GM20431 (cell line): ENCODE measurements around the gene LGALS3BP.

Source experiments
- in situ Hi-C: fragments of 300-500 bp; cut with MseI, MboI; formaldehyde crosslinking; loops from one replicate; pipeline ENCODE4 v1.15.0; 2020; ENCODE audit warnings: low sequenced_read_pairs; ENCODE audit not compliant: unreplicated experiment

Gene LGALS3BP

DNA sequence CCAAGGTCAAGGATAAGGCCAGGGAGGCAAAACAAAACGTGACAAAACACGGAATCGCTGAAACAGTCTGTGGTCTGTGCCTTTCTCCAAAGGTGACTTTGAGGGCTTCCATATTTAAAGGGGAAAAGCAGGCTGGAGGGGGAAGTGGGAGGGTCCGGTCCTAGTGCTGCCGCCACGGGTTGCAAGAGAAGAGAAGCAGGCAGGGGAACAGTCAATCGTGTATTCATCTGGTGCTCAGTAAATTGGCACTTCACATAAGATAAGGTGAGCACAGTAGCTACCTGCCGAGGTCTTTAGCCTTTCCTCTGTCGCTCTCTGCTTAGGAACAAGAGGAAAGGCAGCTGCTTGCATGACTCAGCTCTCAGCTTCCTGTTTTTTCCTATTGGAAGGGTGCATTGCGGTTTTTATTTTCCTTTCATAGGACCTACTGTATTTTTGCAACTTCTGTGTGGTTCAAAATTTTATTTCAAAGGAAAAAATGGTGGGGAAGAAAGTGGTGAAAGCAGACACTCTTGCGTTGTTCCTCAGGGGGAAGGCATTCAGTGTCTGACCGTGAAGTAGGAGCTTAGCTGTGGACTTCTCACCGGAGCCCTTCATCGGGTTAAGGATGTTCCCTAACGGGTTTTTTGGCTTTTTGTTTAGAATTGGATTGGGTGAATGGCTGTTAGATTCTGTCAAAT is 7.1 kb upstream of the LGALS3BP start:
- in situ Hi-C loops, result no loop called here

DNA sequence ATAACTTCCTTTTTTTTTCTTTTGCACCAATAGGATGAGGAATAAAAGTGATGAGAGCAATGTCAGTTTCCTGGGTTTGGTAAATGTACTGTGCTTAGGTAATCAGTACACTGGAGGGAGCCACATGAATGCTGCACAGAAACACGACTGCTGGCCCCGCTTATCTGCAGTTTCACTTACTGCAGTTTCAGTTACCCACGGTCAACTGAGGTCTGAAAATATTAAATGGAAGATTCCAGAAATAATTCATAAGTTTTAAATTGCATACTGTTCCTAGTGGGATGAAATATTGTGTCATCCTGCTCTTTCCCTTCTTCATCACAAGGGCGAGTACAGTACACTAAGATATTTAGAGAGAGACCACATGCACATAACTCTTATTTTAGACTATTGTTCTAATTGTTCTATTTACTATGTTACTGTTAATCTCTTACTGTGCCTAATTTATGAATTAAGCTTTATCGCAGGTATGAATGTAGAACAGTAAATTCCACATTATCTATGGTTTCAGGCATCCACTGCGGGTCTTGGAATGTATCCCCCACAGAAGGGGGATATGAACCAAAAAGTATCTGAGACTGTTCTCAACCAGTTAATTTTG is 6.4 kb upstream of the LGALS3BP start:
- in situ Hi-C loops, result no loop called here

DNA sequence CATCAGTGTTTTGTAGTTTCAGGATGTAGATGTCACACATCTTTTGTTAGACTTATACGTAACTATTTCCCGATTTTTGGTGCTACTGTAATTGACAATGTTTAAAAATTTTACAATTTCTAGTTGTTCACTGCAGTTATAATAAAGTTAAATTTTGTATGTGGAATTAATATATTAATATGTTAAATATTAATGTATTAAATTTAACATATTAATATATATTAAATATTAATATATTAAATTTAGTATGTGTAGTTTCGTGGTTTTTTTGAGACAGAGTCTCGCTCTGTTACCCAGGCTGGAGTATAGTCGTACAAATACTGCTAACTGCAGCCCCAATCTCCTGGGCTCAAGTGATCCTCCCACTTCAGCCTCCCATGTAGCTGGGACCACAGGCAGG is 5.7 kb upstream of the LGALS3BP start:
- in situ Hi-C loops, result no loop called here

DNA sequence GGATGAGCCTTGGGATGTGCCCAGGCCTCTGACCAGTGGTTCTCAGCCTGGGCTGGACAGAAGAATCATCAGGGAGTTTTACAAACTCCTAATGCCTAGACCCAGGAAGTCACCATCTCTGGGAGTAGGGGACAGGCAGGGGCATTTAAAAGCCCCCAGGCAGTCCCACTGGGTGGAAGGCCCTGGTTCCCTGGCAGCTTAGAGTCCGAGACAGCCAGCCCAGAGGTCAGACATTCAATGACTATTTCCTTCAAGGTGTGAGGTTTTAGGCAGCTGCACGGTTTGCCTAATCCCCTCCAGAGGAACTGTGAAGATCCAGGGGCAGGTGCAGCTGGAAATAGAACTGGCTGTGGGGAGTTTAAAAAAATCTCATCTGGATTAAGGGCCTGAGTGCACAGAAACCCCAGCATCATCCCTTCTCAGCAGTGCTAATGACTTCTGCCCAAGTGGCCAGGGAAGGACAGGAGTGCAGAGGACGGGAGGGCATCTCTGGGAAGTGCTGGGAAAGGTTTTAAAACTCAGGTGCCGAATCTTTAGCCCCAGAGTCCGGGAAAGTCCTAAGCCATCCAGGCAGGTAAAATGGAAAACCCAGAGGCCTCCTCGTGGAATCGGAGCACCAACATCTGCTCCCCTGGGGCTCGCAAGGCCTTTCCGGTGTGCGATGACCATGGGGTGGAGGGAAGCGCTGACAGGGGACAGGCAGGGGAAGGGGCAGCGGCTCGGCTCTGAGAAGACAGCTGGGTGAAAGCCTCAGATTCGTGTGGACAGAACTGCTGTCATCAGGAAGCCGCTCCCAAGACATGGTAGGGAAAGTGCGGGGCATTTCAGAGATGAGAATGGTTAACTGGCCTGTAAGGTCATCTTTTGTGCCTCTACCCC is 1.5 kb upstream of the LGALS3BP start:
- in situ Hi-C loops, result no loop called here

DNA sequence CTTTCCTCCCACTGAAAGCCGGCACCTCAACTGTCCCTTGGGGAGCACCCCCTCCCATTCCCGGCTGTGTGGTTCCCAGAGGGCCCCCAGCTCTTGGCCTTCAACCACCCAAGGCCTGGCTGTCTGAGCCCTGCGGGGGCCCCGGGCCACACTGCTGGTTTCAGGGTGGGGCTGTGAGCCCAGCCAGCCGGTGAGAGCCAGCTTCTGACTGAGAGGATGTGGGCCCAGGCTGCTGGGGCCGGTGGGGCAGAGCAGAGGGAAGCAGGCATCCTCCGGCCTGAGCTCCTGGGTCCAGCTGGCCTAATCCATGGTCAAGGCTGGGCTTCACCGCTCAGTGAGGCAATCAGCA is 875 bp upstream of the LGALS3BP start:
- in situ Hi-C loops, result no loop called here

DNA sequence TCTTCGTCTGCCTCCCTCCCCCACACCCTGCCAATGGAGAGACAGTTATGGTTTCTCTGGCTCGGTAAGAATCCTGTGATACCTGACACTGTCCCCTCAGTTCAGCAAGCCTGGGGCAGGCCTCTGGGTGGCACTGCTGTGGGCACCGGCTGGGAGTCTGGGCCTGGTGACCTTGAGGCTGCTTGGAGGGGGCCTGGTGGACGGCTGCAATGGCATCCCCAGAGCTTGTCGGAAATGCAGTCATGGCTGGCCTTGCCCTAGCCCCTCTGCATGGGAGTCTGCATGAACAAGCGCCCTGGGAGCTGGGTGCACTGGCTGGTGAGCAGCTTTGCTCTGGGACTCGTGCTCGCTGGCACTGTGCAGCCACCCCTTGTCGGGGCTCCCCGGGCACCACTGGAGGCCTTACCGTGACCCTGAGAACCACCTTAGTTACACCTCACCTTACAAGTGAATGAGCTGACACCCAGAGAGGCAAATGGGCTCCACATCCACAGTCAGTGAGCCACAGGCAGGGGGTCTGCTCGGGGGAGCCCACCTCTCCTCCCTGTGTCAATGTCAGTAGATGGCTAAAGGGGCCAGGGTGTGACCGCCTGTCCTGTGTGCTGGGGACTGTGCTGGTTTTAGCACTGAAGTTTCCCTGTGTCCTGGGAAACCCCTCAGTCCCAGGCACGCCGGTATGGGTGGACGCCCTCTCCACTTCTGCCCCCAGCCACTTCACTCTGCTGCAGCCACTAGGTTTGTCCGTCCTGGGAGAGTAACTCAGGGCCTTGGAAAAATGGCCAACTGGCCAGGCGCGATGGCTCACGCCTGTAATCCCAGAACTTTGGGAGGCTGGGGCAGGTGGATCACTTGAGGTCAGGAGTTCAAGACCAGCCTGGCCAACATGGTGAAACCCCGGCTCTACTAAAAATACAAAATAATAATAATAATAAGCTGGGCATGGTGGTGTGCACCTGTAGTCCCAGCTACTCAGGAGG is 1.4 kb downstream of the LGALS3BP start:
- in situ Hi-C loops, result no loop called here

DNA sequence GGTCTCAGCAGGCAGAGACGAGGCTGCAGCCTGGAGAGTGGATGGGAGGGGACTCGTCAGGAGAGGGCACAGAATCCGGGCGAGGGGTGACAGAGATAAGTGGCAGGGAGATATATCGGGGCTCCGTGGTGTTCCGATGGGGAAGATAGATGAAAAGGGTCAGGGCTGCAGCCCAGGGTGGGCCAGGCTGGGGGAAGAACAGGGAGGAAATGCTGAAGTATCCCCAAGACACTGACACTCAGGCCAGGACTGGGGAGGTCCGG is 2.1 kb downstream of the LGALS3BP start:
- in situ Hi-C loops, result no loop called here

DNA sequence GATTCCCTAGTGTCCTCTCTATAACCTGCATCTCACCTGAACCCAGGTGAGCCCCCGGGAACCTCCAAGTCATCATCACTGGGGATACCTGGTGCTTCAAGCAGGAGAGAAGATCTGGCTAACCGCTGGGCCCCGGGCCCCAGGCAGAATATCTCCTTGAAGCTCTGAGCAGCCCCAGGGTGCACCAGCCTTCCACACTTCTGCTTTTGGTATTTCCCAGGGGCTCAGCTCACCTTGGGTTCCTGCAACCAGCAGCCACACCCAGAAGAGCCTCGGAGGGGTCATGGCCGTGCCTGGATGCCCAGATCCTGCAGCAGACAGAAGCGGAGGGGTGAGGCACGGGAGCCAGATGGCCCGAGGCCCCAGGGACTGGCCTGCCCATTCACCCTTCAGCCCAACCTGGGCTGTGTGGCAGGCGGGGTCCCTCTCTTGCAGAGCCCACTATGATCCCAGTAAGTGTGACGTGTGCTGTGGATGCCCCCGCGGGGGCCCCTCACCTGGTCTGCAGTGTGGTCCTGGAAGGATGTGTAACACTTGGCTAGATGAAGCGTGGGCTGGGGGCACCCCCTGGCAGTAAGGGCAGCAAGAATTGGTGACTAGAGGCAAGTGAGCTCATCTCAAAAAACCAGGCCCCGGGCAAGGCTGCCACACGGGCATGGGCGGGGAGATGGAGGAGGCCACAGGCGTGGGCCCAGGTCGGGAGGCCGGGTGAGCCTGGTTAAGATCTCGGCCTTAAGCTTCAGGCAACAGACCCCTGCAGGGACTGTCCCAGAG is 2.6 kb downstream of the LGALS3BP start:
- in situ Hi-C loops, result no loop called here

DNA sequence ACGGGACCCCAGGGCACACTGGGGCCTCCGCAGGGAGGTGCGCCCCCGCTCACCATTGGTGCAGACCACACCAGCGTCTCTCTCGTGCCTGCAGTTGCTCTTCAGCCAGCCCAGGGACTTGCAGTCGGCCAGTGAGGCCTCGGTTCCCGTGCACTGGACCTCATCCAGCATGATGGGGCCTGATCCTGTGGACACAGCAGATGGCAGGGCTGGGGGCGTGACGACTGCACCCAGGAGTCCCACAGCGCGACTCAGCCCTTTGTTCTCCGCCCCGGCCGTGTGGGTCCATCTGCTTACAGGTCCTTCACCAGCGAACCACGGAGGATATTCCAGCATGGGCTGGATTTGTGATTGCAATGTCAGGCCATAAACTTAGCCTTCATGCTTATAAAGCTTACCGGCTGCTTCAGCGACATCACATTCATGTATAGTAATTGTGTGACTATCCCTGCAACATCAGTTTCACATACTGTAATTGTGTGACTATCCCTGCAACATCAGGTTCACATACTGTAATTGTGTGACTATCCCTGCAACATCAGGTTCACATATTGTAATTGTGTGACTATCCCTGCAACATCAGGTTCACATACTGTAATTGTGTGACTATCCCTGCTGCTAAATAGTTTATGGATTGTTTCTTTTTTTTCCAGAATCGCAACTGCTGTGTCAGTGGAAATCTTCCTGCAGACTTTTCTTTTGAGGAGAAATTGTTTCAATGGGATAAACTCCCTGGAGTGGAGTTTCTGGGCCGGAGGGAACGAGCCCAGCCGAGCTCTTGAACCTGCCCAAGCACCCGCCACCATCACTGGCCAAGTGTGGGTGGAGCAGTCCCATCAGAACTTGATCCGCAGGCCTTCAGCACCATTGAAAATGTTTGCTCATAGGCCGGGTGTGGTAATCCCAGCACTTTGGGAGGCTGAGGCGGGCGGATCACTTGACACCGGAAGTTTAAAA is 4.8 kb downstream of the LGALS3BP start:
- in situ Hi-C loops, result loop anchor here (5.0 to 25.0 kb wide), 2 partner anchors 113 to 488 kb away; no protein-coding TSS in a partner anchor

DNA sequence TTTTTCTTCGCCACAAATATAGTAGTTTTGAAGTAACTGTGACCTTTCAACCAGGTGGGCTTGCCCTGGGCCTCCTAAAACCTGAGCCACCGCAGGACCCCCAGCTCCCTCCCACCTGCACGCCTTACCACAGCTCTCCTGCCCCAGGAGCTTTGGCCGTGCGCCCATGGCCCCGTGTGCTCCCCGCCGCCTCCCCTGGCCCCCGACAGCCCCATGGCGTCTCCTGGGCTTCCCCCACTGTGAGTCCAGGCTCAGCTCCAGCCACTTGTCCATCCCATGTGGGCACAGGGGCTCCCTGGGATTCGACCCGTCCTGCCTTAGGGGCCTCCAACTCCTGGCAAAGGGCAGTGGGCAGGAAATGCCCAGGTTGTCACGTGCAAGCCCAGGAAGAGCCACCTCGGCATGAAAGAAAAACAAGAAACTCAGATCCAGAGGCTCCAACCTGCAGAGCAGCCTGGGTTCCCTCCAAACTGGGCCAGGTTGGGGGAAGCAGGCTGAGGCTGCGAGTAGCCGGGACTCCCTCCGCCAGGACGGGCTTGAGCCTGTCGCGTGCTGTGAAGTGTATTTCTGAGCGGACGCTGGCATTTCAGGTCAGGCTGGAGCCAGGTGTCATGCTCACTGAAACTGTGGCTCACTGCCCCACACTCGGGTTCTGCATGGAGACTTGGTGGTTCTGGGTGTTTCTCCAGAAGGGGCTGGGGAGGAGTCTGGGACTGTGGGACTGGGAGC is 5.8 kb downstream of the LGALS3BP start:
- in situ Hi-C loops, result loop anchor here (5.0 to 25.0 kb wide), 2 partner anchors 112 to 487 kb away; no protein-coding TSS in a partner anchor

DNA sequence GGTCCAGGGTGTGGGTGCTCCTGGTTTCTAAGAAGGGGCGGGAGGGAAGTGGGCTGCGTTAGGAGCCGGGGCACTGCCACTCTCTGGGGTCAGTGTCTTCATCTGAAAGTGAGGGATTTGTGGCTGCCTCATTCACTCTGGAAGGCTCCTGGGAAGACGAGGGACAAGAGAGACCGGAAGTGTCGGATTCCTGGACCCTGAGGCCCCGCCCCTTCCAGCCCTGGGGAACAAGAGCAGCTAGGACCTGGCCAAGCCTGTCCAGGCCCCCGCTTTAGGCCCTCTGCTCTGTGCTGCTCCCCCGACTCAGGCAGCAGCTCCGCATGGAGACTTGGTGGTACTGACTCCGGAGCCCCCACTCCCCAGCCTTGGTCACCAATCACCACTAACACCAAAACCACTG is 6.5 kb downstream of the LGALS3BP start:
- in situ Hi-C loops, result loop anchor here (5.0 to 25.0 kb wide), 2 partner anchors 111 to 486 kb away; no protein-coding TSS in a partner anchor

DNA sequence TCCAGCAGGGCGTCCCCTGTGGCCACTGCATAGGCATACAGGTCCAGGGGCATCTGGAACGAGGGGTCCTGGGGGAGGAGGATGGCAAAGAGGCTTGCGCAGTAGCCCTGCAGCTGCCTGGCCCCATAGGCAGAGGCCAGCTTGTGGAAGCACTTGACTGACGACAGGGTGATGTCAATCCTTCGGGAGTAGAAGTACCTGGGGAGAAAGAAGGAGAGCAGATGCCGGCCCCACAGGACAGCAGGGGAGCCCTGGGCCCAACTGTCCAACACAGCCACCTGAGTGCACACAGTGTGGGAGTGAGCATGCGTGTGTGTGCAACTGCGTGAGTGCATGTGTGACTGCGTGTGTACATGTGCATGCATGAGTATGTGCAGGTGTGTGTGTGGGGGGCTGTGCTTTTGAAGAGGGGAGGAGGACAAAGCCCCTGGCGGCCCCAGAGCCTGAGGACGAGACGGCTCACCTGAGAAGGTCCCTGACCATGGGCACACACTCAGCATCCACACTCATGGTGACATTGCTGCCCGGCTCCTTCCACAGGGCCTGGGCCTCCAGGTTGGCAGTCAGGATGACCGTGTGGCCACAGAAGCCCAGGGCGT is 7.1 kb downstream of the LGALS3BP start:
- in situ Hi-C loops, result loop anchor here (5.0 to 25.0 kb wide), 2 partner anchors 110 to 485 kb away; no protein-coding TSS in a partner anchor

DNA sequence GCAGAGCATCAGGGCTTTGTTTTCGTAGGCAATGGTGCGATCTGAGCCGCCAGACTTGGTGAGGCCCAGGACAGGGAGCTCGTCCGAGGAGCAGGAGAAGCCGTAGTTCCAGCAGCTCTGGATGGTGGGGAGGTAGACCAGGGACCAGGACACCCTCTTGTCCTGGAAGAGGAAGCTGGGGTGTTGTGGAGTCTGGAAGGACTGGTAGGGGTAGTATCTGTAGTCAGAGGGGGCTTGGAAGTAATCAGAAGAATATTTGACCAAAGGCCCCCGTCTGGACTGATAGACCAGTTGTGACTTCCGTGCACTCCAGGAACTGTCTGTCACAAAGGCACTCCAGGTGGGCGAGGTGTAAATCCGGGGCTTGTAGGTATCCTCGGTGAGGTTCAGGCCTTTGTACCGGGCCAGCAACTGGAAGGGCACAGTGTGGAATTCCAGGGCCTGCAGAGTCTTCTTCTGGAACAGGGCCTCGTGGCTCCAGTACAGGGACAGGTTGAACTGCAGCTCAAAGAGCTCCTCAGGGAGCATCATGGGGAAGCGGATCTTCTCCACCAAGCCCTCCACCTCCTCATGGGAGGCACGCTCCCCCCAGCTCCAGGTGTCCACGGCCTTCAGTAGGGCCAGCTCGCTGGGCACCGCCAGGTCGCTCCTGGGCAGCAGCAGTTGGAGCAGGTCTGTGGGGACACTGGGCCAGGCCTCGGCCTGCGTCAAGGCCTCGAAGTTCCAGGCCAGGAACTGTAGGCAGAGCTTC is 7.8 kb downstream of the LGALS3BP start:
- in situ Hi-C loops, result loop anchor here (5.0 to 25.0 kb wide), 2 partner anchors 110 to 485 kb away; no protein-coding TSS in a partner anchor

DNA sequence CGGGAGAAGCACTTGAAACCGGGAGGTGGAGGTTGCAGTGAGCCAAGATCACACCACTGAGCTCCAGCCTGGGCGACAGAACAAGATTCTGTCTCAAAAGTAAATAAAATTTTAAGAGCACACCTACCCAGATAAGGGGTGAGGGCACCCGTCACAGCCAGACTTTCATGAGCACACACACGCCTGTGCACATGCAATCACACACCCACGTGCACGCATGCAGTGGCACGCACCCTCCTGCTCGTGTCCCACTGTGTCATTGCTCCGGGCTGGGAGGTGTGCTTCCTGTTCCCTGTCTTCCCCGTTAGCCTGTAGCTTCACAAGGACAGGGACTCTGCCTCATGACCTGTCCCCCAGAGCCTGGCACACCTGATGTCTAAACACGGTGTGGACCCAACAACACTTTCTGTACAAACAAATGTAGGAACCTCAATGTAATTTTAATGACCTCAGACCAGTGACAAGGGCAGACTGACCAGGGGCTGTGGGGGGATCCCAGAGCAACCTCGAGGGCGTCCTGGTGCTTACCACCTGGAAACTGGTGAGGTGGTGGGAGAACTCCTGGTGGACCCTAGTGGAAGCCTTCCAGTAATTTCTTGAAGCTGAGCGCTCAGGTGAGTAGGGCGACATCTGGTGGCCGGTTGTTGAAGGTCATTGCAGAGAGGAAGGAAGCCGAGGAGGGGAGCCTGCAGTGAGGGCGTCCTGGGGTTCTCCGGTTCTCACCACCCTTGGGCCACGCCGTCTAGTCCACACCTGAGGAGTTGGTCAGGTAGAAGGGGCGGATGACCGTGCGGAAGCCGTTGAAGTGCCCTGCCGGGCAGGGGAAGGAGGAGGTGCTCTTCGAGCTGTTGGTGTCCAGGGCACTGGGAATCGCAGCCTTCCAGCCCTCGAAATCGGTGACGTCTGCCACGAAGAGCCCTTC is 8.6 kb downstream of the LGALS3BP start:
- in situ Hi-C loops, result loop anchor here (5.0 to 25.0 kb wide), 2 partner anchors 109 to 484 kb away; no protein-coding TSS in a partner anchor

DNA sequence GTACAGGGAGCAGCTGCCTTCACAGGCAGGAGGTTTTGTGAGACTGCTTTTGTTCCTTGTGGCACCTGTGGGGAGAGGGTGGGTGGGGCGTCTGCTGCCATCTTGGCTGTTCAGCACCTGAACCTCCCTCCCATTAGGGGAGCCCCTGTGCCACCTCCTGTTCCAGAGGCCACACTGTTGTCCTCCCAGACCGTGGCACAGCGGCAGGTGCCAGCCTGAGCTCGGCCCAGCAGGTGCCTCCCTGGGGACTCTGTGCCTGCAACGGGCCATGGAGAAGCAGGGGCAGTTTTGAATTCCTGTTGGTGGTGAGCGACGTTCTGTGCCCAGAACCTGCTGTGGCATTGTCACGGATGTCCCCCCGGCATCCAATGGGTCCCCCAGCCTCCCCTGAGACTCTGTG is 9.9 kb downstream of the LGALS3BP start:
- in situ Hi-C loops, result loop anchor here (5.0 to 25.0 kb wide), 2 partner anchors 108 to 483 kb away; no protein-coding TSS in a partner anchor
